Measurements from ENCODE around the gene CLDN34.
A peak's percentile ranks its signal among the peaks of the same experiment; 100 is the strongest.

Gene CLDN34

GRCh38 chrX:10011261-10011931, 44.2 kb downstream of the CLDN34 start:
- Histone ChIP-seq H2BK5ac (ENCODE audit: low read length) (no peak overlapping the region), H2BK15ac (ENCODE audit: low read length) (no peak overlapping the region), H4K91ac (ENCODE audit: low read depth, low read length, poor library complexity) (no peak overlapping the region), H3K9ac (ENCODE audit: low read depth, low read length, poor library complexity) (no peak overlapping the region), H2AFZ (ENCODE audit: low read length) (peak overlapping the region; percentile 69), H3K4ac (ENCODE audit: low read length) (no peak overlapping the region), H2BK120ac (ENCODE audit: low read depth, low read length) (no peak overlapping the region), H3K36me3 (replicated peaks in 1 of 2; ENCODE audit: control insufficient read depth in 2 of 2, insufficient read depth in 2 of 2, low read length in 2 of 2) (no peaks in the 10 kb centered on the region), H4K8ac (ENCODE audit: low read depth, low read length) (no peak overlapping the region), H3K14ac (ENCODE audit: low read length) (no peak overlapping the region), H2BK12ac (ENCODE audit: low read length) (no peak overlapping the region), H3K79me1 (ENCODE audit: low read depth, low read length) (peaks cover 3% of the 10 kb centered on the region), H3K23ac (ENCODE audit: low read depth, low read length, poor library complexity) (no peak overlapping the region), H3K18ac (ENCODE audit: low read length) (no peak overlapping the region), H3K4me3 (ENCODE audit: low read length in 2 of 2) (no peak overlapping the region), H3K4me2 (ENCODE audit: insufficient read depth, low read length, poor library complexity, severe bottlenecking) (peak overlapping the region; percentile 34), H3K27ac (replicated peaks; ENCODE audit: low read length) (peak overlapping the region; percentile 69), H3K4me1 (ENCODE audit: control insufficient read depth in 2 of 2, insufficient read depth in 1 of 2, low read depth in 1 of 2, low read length in 2 of 2) (peaks cover 6 to 7% of the 10 kb centered on the region in 2 donors), H3K9me3 (replicated peaks in 1 of 2; ENCODE audit: control insufficient read depth in 2 of 2, insufficient read depth in 1 of 2, low read depth in 1 of 2, low read length in 2 of 2) (no peaks in the 10 kb centered on the region), H3K27me3 (ENCODE audit: control insufficient read depth in 3 of 3, insufficient read depth in 3 of 3, low read depth in 1 of 3, low read length in 3 of 3) (no peaks in the 10 kb centered on the region), H2AK5ac (ENCODE audit: low read depth, low read length) (no peak overlapping the region)
- DNase-seq (ENCODE audit: low spot score), result no peak
- no CpG with 5 or more reads among the region's 10 CpGs for WGBS, 2 donors (ENCODE audit: extremely low coverage in 2 of 2, insufficient read length in 2 of 2, insufficient replicate concordance in 1 of 2)

GRCh38 chrX:10011991-10012390, 44.8 kb downstream of the CLDN34 start:
- no peaks in the 10 kb centered on the region for H3K27me3 ChIP-seq (ENCODE audit: control insufficient read depth in 3 of 3, insufficient read depth in 3 of 3, low read depth in 1 of 3, low read length in 3 of 3)
- no peak overlapping the region for H3K4me3 ChIP-seq (ENCODE audit: low read length in 2 of 2)
- H3K36me3 ChIP-seq (replicated peaks in 1 of 2; ENCODE audit: control insufficient read depth in 2 of 2, insufficient read depth in 2 of 2, low read length in 2 of 2), result no peaks in the 10 kb centered on the region
- H3K4me1 ChIP-seq (ENCODE audit: control insufficient read depth in 2 of 2, insufficient read depth in 1 of 2, low read depth in 1 of 2, low read length in 2 of 2), result peaks cover 7 to 9% of the 10 kb centered on the region in 2 donors
- no peak overlapping the region for H2BK5ac ChIP-seq (ENCODE audit: low read length)
- H3K9me3 ChIP-seq (replicated peaks in 1 of 2; ENCODE audit: control insufficient read depth in 2 of 2, insufficient read depth in 1 of 2, low read depth in 1 of 2, low read length in 2 of 2), result no peaks in the 10 kb centered on the region
- no peak overlapping the region for H3K9ac ChIP-seq (ENCODE audit: low read depth, low read length, poor library complexity)
- peak overlapping the region; percentile 69 for H3K27ac ChIP-seq (replicated peaks; ENCODE audit: low read length)
- H2BK12ac ChIP-seq (ENCODE audit: low read length), result no peak overlapping the region
- H3K23ac ChIP-seq (ENCODE audit: low read depth, low read length, poor library complexity), result no peak overlapping the region
- H2AFZ ChIP-seq (ENCODE audit: low read length), result peak overlapping the region; percentile 69
- no peak overlapping the region for H2BK120ac ChIP-seq (ENCODE audit: low read depth, low read length)
- H3K18ac ChIP-seq (ENCODE audit: low read length), result no peak overlapping the region
- DNase-seq (ENCODE audit: low spot score), result no peak
- no peak overlapping the region for H2BK15ac ChIP-seq (ENCODE audit: low read length)
- no CpG with 5 or more reads among the region's 9 CpGs for WGBS, 2 donors (ENCODE audit: extremely low coverage in 2 of 2, insufficient read length in 2 of 2, insufficient replicate concordance in 1 of 2)
- peaks cover 3% of the 10 kb centered on the region for H3K79me1 ChIP-seq (ENCODE audit: low read depth, low read length)
- no peak overlapping the region for H3K4ac ChIP-seq (ENCODE audit: low read length)
- no peak overlapping the region for H4K91ac ChIP-seq (ENCODE audit: low read depth, low read length, poor library complexity)
- no peak overlapping the region for H3K14ac ChIP-seq (ENCODE audit: low read length)
- H4K8ac ChIP-seq (ENCODE audit: low read depth, low read length), result no peak overlapping the region
- no peak overlapping the region for H3K4me2 ChIP-seq (ENCODE audit: insufficient read depth, low read length, poor library complexity, severe bottlenecking)
- H2AK5ac ChIP-seq (ENCODE audit: low read depth, low read length), result no peak overlapping the region

- Histone ChIP-seq H2AK5ac (ENCODE audit: low read depth, low read length) (no peak overlapping the region), H2BK15ac (ENCODE audit: low read length) (no peak overlapping the region), H3K4me2 (ENCODE audit: insufficient read depth, low read length, poor library complexity, severe bottlenecking) (peak overlapping the region; percentile 54), H3K14ac (ENCODE audit: low read length) (no peak overlapping the region), H4K91ac (ENCODE audit: low read depth, low read length, poor library complexity) (no peak overlapping the region), H2BK12ac (ENCODE audit: low read length) (no peak overlapping the region), H3K27me3 (ENCODE audit: control insufficient read depth in 3 of 3, insufficient read depth in 3 of 3, low read depth in 1 of 3, low read length in 3 of 3) (no peaks in the 10 kb centered on the region), H3K18ac (ENCODE audit: low read length) (peak overlapping the region; percentile 87), H3K23ac (ENCODE audit: low read depth, low read length, poor library complexity) (no peak overlapping the region), H3K79me1 (ENCODE audit: low read depth, low read length) (peaks cover 3% of the 10 kb centered on the region), H3K4me3 (ENCODE audit: low read length in 2 of 2) (peak overlapping the region; percentile 62 to 86), H3K4me1 (ENCODE audit: control insufficient read depth in 2 of 2, insufficient read depth in 1 of 2, low read depth in 1 of 2, low read length in 2 of 2) (peaks cover 7 to 17% of the 10 kb centered on the region in 2 donors), H3K9me3 (replicated peaks in 1 of 2; ENCODE audit: control insufficient read depth in 2 of 2, insufficient read depth in 1 of 2, low read depth in 1 of 2, low read length in 2 of 2) (no peaks in the 10 kb centered on the region), H4K8ac (ENCODE audit: low read depth, low read length) (no peak overlapping the region), H3K4ac (ENCODE audit: low read length) (no peak overlapping the region), H3K9ac (ENCODE audit: low read depth, low read length, poor library complexity) (peak overlapping the region; percentile 77), H2AFZ (ENCODE audit: low read length) (peak overlapping the region; percentile 89), H2BK120ac (ENCODE audit: low read depth, low read length) (no peak overlapping the region), H3K27ac (replicated peaks; ENCODE audit: low read length) (peak overlapping the region; percentile 82), H2BK5ac (ENCODE audit: low read length) (no peak overlapping the region), H3K36me3 (replicated peaks in 1 of 2; ENCODE audit: control insufficient read depth in 2 of 2, insufficient read depth in 2 of 2, low read length in 2 of 2) (no peaks in the 10 kb centered on the region)
- no CpG with 5 or more reads among the region's 110 CpGs for WGBS, 2 donors (ENCODE audit: extremely low coverage in 2 of 2, insufficient read length in 2 of 2, insufficient replicate concordance in 1 of 2)
- peak; percentile 76 for DNase-seq (ENCODE audit: low spot score)
Observed at GRCh38 chrX:10014462-10015354, 47.5 kb downstream of the CLDN34 start.

GRCh38 chrX:10015355-10015722, 48.2 kb downstream of the CLDN34 start:
- no peak overlapping the region for H3K18ac ChIP-seq (ENCODE audit: low read length)
- H3K4me3 ChIP-seq (ENCODE audit: low read length in 2 of 2), result peak overlapping the region; percentile 62 to 86
- no peak overlapping the region for H3K4ac ChIP-seq (ENCODE audit: low read length)
- no peaks in the 10 kb centered on the region for H3K36me3 ChIP-seq (replicated peaks in 1 of 2; ENCODE audit: control insufficient read depth in 2 of 2, insufficient read depth in 2 of 2, low read length in 2 of 2)
- peak overlapping the region; percentile 31 for H3K27ac ChIP-seq (replicated peaks; ENCODE audit: low read length)
- H3K9me3 ChIP-seq (replicated peaks in 1 of 2; ENCODE audit: control insufficient read depth in 2 of 2, insufficient read depth in 1 of 2, low read depth in 1 of 2, low read length in 2 of 2), result no peaks in the 10 kb centered on the region
- peak overlapping the region; percentile 60 for H3K9ac ChIP-seq (ENCODE audit: low read depth, low read length, poor library complexity)
- no peak overlapping the region for H2BK15ac ChIP-seq (ENCODE audit: low read length)
- no peak overlapping the region for H3K14ac ChIP-seq (ENCODE audit: low read length)
- no peak overlapping the region for H2BK5ac ChIP-seq (ENCODE audit: low read length)
- H4K91ac ChIP-seq (ENCODE audit: low read depth, low read length, poor library complexity), result no peak overlapping the region
- H3K23ac ChIP-seq (ENCODE audit: low read depth, low read length, poor library complexity), result no peak overlapping the region
- H4K8ac ChIP-seq (ENCODE audit: low read depth, low read length), result no peak overlapping the region
- H3K4me1 ChIP-seq (ENCODE audit: control insufficient read depth in 2 of 2, insufficient read depth in 1 of 2, low read depth in 1 of 2, low read length in 2 of 2), result peaks cover 7 to 17% of the 10 kb centered on the region in 2 donors
- peaks cover 3% of the 10 kb centered on the region for H3K79me1 ChIP-seq (ENCODE audit: low read depth, low read length)
- H2AFZ ChIP-seq (ENCODE audit: low read length), result no peak overlapping the region
- no peak overlapping the region for H2BK12ac ChIP-seq (ENCODE audit: low read length)
- no CpG with 5 or more reads among the region's 71 CpGs for WGBS, 2 donors (ENCODE audit: extremely low coverage in 2 of 2, insufficient read length in 2 of 2, insufficient replicate concordance in 1 of 2)
- no peak for DNase-seq (ENCODE audit: low spot score)
- no peaks in the 10 kb centered on the region for H3K27me3 ChIP-seq (ENCODE audit: control insufficient read depth in 3 of 3, insufficient read depth in 3 of 3, low read depth in 1 of 3, low read length in 3 of 3)
- H2AK5ac ChIP-seq (ENCODE audit: low read depth, low read length), result no peak overlapping the region
- no peak overlapping the region for H2BK120ac ChIP-seq (ENCODE audit: low read depth, low read length)
- peak overlapping the region; percentile 11 for H3K4me2 ChIP-seq (ENCODE audit: insufficient read depth, low read length, poor library complexity, severe bottlenecking)

Measured in neuronal stem cell (in vitro differentiated cells).